D721Med (cell line): ENCODE data around the gene GYG1.

Experiments used
- DNase-seq: peaks from one replicate; pipeline ENCODE4 v3.0.0; 2011; ENCODE audit warnings: low spot score; ENCODE audit not compliant: insufficient read length
- FAIRE-seq: peaks from 2 replicates; lab custom pipeline; 2011; peaks lifted over from hg19 to GRCh38; lab: Jason Lieb, UNC
- TF ChIP-seq, protein P1 (sequence below): IDR thresholded peaks from 2 replicates; pipeline ENCODE4 v1.5.1; 2012; ENCODE audit warnings: mild to moderate bottlenecking, control low read depth; ENCODE audit not compliant: insufficient read depth; ENCODE audit errors: missing control alignments

The GYG1 gene

DNA sequence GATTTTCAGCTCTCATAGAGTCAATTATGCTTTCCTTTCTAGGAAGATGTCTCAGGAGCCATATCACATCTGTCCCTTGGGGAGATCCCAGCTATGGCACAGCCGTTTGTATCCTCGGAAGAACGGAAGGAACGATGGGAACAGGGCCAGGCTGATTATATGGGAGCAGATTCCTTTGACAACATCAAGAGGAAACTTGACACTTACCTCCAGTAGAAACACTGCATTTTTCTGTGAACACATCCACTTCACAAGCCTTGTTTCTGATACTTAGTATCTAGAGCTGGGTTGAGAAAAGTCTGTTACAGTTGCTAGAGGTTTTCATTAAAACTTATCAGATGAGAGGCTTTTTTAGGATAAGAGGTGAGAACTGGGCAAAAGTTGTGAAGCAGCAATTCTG is 35.4 kb downstream of the GYG1 start:
- no peak for FAIRE-seq
- TF ChIP-seq, protein P1, sequence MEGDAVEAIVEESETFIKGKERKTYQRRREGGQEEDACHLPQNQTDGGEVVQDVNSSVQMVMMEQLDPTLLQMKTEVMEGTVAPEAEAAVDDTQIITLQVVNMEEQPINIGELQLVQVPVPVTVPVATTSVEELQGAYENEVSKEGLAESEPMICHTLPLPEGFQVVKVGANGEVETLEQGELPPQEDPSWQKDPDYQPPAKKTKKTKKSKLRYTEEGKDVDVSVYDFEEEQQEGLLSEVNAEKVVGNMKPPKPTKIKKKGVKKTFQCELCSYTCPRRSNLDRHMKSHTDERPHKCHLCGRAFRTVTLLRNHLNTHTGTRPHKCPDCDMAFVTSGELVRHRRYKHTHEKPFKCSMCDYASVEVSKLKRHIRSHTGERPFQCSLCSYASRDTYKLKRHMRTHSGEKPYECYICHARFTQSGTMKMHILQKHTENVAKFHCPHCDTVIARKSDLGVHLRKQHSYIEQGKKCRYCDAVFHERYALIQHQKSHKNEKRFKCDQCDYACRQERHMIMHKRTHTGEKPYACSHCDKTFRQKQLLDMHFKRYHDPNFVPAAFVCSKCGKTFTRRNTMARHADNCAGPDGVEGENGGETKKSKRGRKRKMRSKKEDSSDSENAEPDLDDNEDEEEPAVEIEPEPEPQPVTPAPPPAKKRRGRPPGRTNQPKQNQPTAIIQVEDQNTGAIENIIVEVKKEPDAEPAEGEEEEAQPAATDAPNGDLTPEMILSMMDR = no peak
- no peak for DNase-seq

DNA sequence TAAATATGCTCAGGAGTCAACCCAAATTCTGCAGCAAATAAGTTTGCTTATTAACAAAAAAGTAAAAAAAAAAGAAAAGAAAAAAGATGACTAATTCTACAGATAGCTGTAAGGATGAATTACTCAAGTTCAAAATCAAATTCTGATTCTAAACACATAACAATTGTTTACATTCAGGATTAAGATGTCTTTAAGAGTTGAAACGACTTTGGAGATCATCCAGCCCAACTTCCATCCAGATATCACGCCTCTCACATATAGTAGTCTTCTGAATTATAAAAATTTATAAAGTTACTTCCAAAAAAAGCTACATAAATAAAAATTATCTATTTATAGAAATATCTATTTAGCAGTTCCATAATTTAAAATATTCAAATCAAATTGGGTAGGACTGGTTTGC is 39.8 kb downstream of the GYG1 start:
- TF ChIP-seq, protein P1 = no peak
- DNase-seq = no peak
- FAIRE-seq = no peak

DNA sequence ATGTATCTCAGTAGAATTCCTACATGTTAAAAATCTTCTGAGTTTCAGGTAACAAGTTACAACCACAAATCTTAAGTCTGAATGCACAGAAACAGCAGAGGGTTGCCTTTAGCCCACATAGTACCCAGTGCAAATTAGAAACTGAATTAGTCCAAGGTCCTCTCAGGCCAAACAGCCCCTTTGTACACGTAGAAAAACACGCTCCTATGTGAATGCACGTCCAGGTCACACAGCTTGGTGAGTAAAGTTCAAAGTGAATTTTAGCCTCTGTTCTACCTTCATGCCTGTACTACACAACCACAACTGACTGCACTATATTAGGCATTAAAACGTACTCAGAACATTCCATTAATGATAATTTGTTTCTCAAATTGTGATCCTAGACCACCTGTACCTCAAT is 46.3 kb downstream of the GYG1 start:
- FAIRE-seq (no peak), DNase-seq (no peak)
- TF ChIP-seq, protein P1 = no peak

DNA sequence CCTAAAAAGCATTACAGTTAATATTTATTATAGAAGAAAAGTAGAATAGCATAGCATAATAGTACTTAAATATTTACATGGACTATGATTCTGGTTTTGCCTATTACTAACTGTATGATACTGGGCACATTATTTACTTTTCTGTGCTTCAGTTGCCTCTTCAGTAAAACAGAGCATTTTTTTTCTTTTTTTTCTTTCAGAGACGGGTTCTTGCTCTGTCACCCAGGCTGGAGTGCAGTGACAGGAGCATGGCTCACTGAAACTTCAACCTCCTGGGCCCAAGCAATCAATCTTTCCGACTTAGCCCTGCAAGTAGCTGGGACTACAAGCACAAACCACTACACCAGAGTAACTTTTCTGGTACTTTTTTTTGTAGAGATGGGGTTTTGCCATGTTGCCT is 47.0 kb downstream of the GYG1 start:
- no peak for DNase-seq
- FAIRE-seq = no peak
- TF ChIP-seq, protein P1 = no peak

DNA sequence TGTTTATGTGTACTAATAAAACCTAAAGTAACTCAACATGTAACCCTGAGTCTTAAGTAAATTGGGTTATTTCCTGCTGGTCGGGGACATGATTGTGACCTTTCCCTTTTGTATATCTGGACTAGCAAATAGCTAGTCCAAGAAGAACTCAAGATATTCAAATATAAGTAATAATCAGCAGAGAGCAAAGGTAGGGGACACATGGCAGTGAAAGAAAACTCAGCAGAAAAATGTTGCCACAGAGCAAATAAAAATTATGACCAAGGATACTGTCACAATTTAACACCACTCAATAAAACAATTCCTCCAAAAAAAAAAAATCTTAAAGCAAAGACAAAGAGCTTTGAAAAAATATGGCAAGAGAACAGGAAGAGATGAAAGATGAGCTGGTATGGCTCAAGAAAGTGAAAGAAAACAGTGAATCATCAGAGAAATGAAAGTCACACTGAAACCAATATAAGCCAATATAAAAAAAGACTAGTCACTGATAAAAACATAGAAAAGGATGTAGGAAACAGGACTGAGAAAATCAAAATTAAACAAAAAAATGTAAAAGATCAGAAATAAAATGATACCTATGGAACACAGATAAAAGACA is 51.5 kb downstream of the GYG1 start:
- TF ChIP-seq, protein P1 = no peak
- no peak for FAIRE-seq

DNA sequence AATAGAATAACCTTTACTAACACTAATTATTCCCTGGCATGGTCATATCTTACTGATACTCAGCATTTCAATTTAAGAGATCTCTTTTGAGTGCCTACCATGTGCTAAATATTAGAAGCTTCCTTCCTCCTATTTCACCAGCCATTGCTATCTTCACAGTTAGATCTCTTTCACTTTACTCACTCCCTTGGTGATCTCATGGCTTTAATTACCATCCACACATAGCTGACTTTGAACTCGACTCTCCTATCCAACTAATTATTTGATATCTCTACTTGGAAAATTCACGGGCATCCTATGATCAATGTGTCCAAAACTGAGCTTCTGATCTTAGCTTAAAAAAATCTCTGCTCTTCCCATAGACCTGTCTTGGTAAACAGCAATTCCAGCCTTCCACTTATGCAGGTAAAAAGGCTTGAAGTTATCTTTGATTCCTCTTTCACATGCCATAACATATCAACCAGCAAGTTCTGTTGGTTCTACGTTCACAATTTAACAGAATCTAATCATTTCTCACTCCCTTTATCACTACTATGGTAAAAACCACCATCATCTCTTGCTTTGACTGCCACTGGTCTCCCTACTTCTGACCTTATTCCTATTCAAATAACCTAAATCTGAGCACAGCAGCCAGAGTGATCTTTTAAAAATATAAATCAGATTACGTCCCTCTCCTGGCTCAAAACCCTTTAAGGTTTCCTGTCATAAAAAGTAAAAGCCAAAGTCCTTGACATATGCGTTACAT is 53.2 kb downstream of the GYG1 start:
- TF ChIP-seq, protein P1 = no peak
- DNase-seq = no peak
- no peak for FAIRE-seq

More for the DNA sequence above, 51.5 kb downstream of the GYG1 start:
- no peak for DNase-seq

DNA sequence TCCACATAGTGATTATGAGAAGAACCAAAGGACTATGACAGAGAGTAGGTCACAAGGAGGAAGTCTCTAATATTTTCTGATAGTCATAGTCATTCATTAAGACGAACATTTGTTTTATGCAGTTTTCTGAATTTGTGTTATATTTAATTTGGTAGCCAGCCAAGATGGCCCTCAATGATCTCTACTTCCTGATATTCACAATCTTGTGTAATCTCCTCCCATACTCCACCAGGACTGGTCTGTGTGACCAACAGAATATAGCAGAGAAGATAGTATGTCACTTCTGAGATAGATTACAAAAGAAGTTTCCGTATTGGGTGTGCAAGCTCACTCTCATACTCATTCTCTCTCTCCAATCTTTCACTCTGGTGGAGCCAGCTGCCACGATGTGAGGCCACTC is 64.2 kb downstream of the GYG1 start:
- FAIRE-seq = no peak
- TF ChIP-seq, protein P1 = no peak
- DNase-seq = no peak
